ENCODE measurements around the gene BICDL2.

Gene BICDL2

DNA sequence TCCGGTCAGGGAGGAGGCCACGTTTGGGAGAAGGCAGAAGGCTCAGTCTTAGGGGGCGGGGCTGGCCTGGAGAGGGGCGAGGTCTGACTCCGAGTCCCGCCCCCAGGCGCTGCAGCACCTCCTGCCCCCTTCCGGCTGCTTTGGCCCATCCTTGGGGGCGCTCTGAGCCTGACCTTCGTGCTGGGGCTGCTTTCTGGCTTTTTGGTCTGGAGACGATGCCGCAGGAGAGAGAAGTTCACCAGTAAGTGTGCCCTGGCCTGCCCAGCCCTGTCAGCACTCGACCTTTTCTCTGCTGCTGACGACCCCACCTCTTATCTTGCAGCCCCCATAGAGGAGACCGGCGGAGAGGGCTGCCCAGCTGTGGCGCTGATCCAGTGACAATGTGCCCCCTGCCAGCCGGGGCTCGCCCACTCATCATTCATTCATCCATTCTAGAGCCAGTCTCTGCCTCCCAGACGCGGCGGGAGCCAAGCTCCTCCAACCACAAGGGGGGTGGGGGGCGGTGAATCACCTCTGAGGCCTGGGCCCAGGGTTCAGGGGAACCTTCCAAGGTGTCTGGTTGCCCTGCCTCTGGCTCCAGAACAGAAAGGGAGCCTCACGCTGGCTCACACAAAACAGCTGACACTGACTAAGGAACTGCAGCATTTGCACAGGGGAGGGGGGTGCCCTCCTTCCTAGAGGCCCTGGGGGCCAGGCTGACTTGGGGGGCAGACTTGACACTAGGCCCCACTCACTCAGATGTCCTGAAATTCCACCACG is 15.1 kb downstream of the BICDL2 start (continued):
- TF ChIP-seq, protein P1, sequence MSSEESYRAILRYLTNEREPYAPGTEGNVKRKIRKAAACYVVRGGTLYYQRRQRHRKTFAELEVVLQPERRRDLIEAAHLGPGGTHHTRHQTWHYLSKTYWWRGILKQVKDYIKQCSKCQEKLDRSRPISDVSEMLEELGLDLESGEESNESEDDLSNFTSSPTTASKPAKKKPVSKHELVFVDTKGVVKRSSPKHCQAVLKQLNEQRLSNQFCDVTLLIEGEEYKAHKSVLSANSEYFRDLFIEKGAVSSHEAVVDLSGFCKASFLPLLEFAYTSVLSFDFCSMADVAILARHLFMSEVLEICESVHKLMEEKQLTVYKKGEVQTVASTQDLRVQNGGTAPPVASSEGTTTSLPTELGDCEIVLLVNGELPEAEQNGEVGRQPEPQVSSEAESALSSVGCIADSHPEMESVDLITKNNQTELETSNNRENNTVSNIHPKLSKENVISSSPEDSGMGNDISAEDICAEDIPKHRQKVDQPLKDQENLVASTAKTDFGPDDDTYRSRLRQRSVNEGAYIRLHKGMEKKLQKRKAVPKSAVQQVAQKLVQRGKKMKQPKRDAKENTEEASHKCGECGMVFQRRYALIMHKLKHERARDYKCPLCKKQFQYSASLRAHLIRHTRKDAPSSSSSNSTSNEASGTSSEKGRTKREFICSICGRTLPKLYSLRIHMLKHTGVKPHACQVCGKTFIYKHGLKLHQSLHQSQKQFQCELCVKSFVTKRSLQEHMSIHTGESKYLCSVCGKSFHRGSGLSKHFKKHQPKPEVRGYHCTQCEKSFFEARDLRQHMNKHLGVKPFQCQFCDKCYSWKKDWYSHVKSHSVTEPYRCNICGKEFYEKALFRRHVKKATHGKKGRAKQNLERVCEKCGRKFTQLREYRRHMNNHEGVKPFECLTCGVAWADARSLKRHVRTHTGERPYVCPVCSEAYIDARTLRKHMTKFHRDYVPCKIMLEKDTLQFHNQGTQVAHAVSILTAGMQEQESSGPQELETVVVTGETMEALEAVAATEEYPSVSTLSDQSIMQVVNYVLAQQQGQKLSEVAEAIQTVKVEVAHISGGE (tag by site-specific recombination; conservative IDR thresholded peaks at IDR 0.05; ENCODE audit: low read depth): peak; percentile 67
- no peak for TF ChIP-seq YY1 (tag by site-specific recombination; IDR thresholded peaks at IDR 0.05)
- no peak for TF ChIP-seq HOXC10 (CRISPR knock-in tag; IDR thresholded peaks at IDR 0.05)
- 0 out of 2 replicates have a peak, but pooled peaks have one; percentile 10 for TF ChIP-seq KLF10 (tag by site-specific recombination; IDR thresholded peaks at IDR 0.05)
- TF ChIP-seq, protein P2, sequence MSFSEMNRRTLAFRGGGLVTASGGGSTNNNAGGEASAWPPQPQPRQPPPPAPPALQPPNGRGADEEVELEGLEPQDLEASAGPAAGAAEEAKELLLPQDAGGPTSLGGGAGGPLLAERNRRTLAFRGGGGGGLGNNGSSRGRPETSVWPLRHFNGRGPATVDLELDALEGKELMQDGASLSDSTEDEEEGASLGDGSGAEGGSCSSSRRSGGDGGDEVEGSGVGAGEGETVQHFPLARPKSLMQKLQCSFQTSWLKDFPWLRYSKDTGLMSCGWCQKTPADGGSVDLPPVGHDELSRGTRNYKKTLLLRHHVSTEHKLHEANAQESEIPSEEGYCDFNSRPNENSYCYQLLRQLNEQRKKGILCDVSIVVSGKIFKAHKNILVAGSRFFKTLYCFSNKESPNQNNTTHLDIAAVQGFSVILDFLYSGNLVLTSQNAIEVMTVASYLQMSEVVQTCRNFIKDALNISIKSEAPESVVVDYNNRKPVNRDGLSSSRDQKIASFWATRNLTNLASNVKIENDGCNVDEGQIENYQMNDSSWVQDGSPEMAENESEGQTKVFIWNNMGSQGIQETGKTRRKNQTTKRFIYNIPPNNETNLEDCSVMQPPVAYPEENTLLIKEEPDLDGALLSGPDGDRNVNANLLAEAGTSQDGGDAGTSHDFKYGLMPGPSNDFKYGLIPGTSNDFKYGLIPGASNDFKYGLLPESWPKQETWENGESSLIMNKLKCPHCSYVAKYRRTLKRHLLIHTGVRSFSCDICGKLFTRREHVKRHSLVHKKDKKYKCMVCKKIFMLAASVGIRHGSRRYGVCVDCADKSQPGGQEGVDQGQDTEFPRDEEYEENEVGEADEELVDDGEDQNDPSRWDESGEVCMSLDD (tag by site-specific recombination; IDR thresholded peaks at IDR 0.05): peak; percentile 69; the same call in 1 of the 2 replicates
- TF ChIP-seq, protein P3, sequence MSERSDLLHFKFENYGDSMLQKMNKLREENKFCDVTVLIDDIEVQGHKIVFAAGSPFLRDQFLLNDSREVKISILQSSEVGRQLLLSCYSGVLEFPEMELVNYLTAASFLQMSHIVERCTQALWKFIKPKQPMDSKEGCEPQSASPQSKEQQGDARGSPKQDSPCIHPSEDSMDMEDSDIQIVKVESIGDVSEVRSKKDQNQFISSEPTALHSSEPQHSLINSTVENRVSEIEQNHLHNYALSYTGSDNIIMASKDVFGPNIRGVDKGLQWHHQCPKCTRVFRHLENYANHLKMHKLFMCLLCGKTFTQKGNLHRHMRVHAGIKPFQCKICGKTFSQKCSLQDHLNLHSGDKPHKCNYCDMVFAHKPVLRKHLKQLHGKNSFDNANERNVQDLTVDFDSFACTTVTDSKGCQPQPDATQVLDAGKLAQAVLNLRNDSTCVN (tag by site-specific recombination; optimal IDR thresholded peaks at IDR 0.05): no peak
- TF ChIP-seq, protein P4, sequence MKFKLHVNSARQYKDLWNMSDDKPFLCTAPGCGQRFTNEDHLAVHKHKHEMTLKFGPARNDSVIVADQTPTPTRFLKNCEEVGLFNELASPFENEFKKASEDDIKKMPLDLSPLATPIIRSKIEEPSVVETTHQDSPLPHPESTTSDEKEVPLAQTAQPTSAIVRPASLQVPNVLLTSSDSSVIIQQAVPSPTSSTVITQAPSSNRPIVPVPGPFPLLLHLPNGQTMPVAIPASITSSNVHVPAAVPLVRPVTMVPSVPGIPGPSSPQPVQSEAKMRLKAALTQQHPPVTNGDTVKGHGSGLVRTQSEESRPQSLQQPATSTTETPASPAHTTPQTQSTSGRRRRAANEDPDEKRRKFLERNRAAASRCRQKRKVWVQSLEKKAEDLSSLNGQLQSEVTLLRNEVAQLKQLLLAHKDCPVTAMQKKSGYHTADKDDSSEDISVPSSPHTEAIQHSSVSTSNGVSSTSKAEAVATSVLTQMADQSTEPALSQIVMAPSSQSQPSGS (tag by site-specific recombination; IDR thresholded peaks at IDR 0.05; ENCODE audit: low read depth): no peak
- no peak for TF ChIP-seq ZNF132 (tag by site-specific recombination; IDR thresholded peaks at IDR 0.05; ENCODE audit: borderline replicate concordance)
- no peak for TF ChIP-seq ZNF654 (tag by site-specific recombination; IDR thresholded peaks at IDR 0.05; ENCODE audit: low read depth)
- peak; percentile 89 for TF ChIP-seq ZIC2 (tag by site-specific recombination; IDR thresholded peaks at IDR 0.05)
- TF ChIP-seq ZNF610 (tag by site-specific recombination; IDR thresholded peaks at IDR 0.05; ENCODE audit: borderline replicate concordance): 0 out of 2 replicates have a peak, but pooled peaks have one; percentile 19
- TF ChIP-seq ZNF629 (tag by site-specific recombination; IDR thresholded peaks at IDR 0.05): no peak; the same call in none of the 2 replicates
- no peak for TF ChIP-seq GLI2 (tag by site-specific recombination; IDR thresholded peaks at IDR 0.05; ENCODE audit: borderline replicate concordance, low read depth)
- no peak for TF ChIP-seq MZF1 (tag by site-specific recombination; IDR thresholded peaks at IDR 0.05; ENCODE audit: borderline replicate concordance)
- TF ChIP-seq, protein P5, sequence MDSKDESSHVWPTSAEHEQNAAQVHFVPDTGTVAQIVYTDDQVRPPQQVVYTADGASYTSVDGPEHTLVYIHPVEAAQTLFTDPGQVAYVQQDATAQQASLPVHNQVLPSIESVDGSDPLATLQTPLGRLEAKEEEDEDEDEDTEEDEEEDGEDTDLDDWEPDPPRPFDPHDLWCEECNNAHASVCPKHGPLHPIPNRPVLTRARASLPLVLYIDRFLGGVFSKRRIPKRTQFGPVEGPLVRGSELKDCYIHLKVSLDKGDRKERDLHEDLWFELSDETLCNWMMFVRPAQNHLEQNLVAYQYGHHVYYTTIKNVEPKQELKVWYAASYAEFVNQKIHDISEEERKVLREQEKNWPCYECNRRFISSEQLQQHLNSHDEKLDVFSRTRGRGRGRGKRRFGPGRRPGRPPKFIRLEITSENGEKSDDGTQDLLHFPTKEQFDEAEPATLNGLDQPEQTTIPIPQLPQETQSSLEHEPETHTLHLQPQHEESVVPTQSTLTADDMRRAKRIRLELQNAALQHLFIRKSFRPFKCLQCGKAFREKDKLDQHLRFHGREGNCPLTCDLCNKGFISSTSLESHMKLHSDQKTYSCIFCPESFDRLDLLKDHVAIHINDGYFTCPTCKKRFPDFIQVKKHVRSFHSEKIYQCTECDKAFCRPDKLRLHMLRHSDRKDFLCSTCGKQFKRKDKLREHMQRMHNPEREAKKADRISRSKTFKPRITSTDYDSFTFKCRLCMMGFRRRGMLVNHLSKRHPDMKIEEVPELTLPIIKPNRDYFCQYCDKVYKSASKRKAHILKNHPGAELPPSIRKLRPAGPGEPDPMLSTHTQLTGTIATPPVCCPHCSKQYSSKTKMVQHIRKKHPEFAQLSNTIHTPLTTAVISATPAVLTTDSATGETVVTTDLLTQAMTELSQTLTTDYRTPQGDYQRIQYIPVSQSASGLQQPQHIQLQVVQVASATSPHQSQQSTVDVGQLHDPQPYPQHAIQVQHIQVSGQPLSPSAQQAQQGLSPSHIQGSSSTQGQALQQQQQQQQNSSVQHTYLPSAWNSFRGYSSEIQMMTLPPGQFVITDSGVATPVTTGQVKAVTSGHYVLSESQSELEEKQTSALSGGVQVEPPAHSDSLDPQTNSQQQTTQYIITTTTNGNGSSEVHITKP (tag by site-specific recombination; IDR thresholded peaks at IDR 0.05): no peak; the same call in 1 of the 2 replicates
- TF ChIP-seq IKZF3 (tag by site-specific recombination; IDR thresholded peaks at IDR 0.05): peak; percentile 14; the same call in 1 of the 2 replicates
- TF ChIP-seq, protein P6, sequence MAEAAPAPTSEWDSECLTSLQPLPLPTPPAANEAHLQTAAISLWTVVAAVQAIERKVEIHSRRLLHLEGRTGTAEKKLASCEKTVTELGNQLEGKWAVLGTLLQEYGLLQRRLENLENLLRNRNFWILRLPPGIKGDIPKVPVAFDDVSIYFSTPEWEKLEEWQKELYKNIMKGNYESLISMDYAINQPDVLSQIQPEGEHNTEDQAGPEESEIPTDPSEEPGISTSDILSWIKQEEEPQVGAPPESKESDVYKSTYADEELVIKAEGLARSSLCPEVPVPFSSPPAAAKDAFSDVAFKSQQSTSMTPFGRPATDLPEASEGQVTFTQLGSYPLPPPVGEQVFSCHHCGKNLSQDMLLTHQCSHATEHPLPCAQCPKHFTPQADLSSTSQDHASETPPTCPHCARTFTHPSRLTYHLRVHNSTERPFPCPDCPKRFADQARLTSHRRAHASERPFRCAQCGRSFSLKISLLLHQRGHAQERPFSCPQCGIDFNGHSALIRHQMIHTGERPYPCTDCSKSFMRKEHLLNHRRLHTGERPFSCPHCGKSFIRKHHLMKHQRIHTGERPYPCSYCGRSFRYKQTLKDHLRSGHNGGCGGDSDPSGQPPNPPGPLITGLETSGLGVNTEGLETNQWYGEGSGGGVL (tag by site-specific recombination; IDR thresholded peaks at IDR 0.05): peak; percentile 88
- peak; percentile 45 for TF ChIP-seq ZEB2 (tag by site-specific recombination; IDR thresholded peaks at IDR 0.05)
- no peak for TF ChIP-seq ZNF660 (tag by site-specific recombination; IDR thresholded peaks at IDR 0.05)
- TF ChIP-seq ZNF544 (tag by site-specific recombination; IDR thresholded peaks at IDR 0.05): no peak
- no peak for TF ChIP-seq ZNF302 (tag by site-specific recombination; IDR thresholded peaks at IDR 0.05; ENCODE audit: low read depth)
- no peak for TF ChIP-seq ZBTB1 (tag by site-specific recombination; IDR thresholded peaks at IDR 0.05)

Data from HEK293 (cell line).